GM23338 (cell line): ENCODE data around the gene CANX. TPM values are rescaled to one million over a fixed set of nuclear protein-coding genes. Genes with fewer than 3 reads are reported as not detected.

Experiments
- ATAC-seq: fragments of 200-7000 bp; cut with Tn5 transposase; 3 replicates; pipeline ENCODE4 v1.9.1; 2020
- DNase-seq: peaks from one replicate; pipeline ENCODE4 v3.0.0-alpha.2; 2015; ENCODE audit warnings: low spot score
- H2AFZ ChIP-seq: fragments of 200-600 bp; sonication (generic); 2 replicates; pipeline ENCODE4 v1.8.0; 2016; ENCODE audit warnings: antibody characterized with exemption, mild to moderate bottlenecking, moderate library complexity
- H3F3A ChIP-seq: fragments of 200-600 bp; sonication (generic); replicated peaks from 2 replicates; pipeline ENCODE4 v1.8.0; 2017; ENCODE audit warnings: antibody characterized with exemption, mixed run types, low read depth
- H3K27ac ChIP-seq: fragments of 200-600 bp; sonication (generic); 2 replicates; pipeline ENCODE4 v1.6.1; 2016; ENCODE audit warnings: low read depth
- H3K27me3 ChIP-seq: fragments of 200-600 bp; sonication (generic); 2 replicates; pipeline ENCODE4 v1.8.0; 2016; ENCODE audit warnings: mild to moderate bottlenecking, mixed run types, moderate library complexity; ENCODE audit not compliant: insufficient read depth
- H3K36me3 ChIP-seq: fragments of 200-600 bp; sonication (generic); 2 replicates; pipeline ENCODE4 v1.8.0; 2016; ENCODE audit warnings: mild to moderate bottlenecking; ENCODE audit not compliant: insufficient read depth
- H3K4me1 ChIP-seq: fragments of 200-600 bp; sonication (generic); 2 replicates; pipeline ENCODE4 v1.8.0; 2016; ENCODE audit warnings: mild to moderate bottlenecking, moderate library complexity; ENCODE audit not compliant: insufficient read depth
- H3K4me2 ChIP-seq: fragments of 200-600 bp; sonication (generic); 2 replicates; pipeline ENCODE4 v1.7.1; 2017; ENCODE audit warnings: mixed run types
- H3K4me3 ChIP-seq: fragments of 200-600 bp; sonication (generic); 2 replicates; pipeline ENCODE4 v1.6.1; 2016; ENCODE audit warnings: mixed run types
- H3K79me2 ChIP-seq: fragments of 200-600 bp; sonication (generic); replicated peaks from 2 replicates; pipeline ENCODE4 v1.8.0; 2017; ENCODE audit warnings: mild to moderate bottlenecking; ENCODE audit not compliant: insufficient read depth
- H3K9me2 ChIP-seq: fragments of 200-600 bp; sonication (generic); 2 replicates; pipeline ENCODE4 v1.8.0; 2017; ENCODE audit not compliant: insufficient read depth
- H4K20me1 ChIP-seq: fragments of 200-600 bp; sonication (generic); replicated peaks from 2 replicates; pipeline ENCODE4 v1.8.0; 2017; ENCODE audit warnings: mild to moderate bottlenecking; ENCODE audit not compliant: insufficient read depth
- H3K27ac Mint-ChIP-seq: 2 replicates; pipeline ENCODE4 v1.8.0; 2020; ENCODE audit warnings: inconsistent platforms, mild to moderate bottlenecking, moderate library complexity, mixed read lengths
- H3K27me3 Mint-ChIP-seq: 3 replicates; pipeline ENCODE4 v1.8.0; 2022; ENCODE audit warnings: low read depth, mild to moderate bottlenecking, moderate library complexity, mixed read lengths, inconsistent platforms; ENCODE audit not compliant: insufficient read depth, poor library complexity
- H3K36me3 Mint-ChIP-seq: 3 replicates; pipeline ENCODE4 v1.8.0; 2021; ENCODE audit warnings: low read depth, mild to moderate bottlenecking, inconsistent platforms, moderate library complexity, mixed read lengths
- H3K4me1 Mint-ChIP-seq: 3 replicates; pipeline ENCODE4 v1.8.0; 2020; ENCODE audit warnings: mild to moderate bottlenecking, inconsistent platforms, mixed read lengths
- H3K4me3 Mint-ChIP-seq: 3 replicates; pipeline ENCODE4 v1.8.0; 2021; ENCODE audit warnings: moderate library complexity, mild to moderate bottlenecking, inconsistent platforms, mixed read lengths
- H3K9me3 Mint-ChIP-seq: 3 replicates; pipeline ENCODE4 v1.8.0; 2020; ENCODE audit warnings: moderate library complexity, mild to moderate bottlenecking, inconsistent platforms, mixed read lengths
- ZNF462 ChIP-seq: fragments of 250-450 bp; sonication (Bioruptor Pico); IDR thresholded peaks from 2 replicates; pipeline ENCODE4 v1.5.0; 2020; ENCODE audit warnings: mild to moderate bottlenecking, moderate library complexity
- polyA plus RNA-seq: library from polyadenylated mRNA; unstranded; fragments of >200 nt; fragmentation: Nextera tagmentation; extraction: Ambion mirVana; gene quantifications from 2 replicates; pipeline ENCODE4 v1.2.1, GENCODE V29; 2016
- total RNA-seq: library from RNA; depleted of rRNA; stranded (reverse); fragments of >200 nt; shearing (Covaris generic); gene quantifications from 2 replicates; pipeline ENCODE4 v1.2.3, GENCODE V29; 2014
- TF ChIP-seq, protein P1 (sequence below), 2 experiments: fragments of 200-600 bp in 1 of 2; sonication (generic) in 1 of 2; conservative IDR thresholded peaks; 2 replicates each; pipeline versions ENCODE4 v1.5.1 to v1.6.1; 2016 to 2017; ENCODE audit warnings: antibody characterized with exemption in 2 of 2, low read depth in 2 of 2, mild to moderate bottlenecking in 2 of 2, moderate library complexity in 1 of 2
- TF ChIP-seq, protein P2 (sequence below): IDR thresholded peaks from 2 replicates; pipeline ENCODE4 v1.6.1; 2016; ENCODE audit warnings: antibody characterized with exemption

CANX gene
- total and polyA plus RNA-seq, 2 experiments from 2014 or later, result 177 to 530 TPM

DNA sequence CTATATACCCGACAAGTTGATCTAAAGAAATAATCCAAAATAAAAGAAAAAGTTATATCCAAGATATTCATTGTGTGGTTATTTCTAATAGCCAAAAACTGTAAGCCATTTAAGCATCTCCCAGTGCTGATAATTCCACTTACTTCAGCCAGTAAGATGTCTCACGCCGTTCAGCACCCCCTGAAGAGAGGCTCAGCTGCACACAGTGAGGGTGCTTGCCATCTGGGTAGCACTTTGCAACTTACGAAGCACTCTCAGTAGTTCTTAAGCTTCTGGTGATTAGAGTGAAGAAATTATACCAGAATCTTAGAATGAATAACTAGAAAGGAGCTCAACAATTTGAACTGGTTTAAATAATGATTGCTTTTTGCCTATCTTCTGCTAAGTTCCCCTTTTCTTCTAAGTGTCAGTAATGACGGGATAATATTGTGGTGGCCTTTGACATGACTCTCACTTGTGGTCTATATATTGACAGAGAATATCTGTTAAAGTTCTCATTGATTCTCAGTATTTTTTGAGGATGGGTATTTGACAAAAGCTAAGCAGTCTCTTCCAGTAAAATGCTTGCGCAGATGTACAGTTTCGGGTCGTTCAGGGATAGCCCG lies 68.8 kb downstream of the CANX start:
- peaks cover 21% of the 10 kb centered on the region for H3K4me1 Mint-ChIP-seq
- no peak overlapping the region for H3K4me3 Mint-ChIP-seq
- peaks cover 5% of the 10 kb centered on the region for H3K27me3 Mint-ChIP-seq
- H3K27ac ChIP-seq, result 0 out of 2 replicates have a peak overlapping the region, but pooled peaks have one; percentile 66
- ATAC-seq (no peak), DNase-seq (no peak)
- H3K4me1 ChIP-seq, result peaks cover 5% of the 10 kb centered on the region; the same call in 1 of the 2 replicates
- no peaks in the 10 kb centered on the region for H3K9me2 ChIP-seq
- H3K36me3 Mint-ChIP-seq, result peaks cover 69% of the 10 kb centered on the region
- H3K36me3 ChIP-seq, result peaks cover 49% of the 10 kb centered on the region
- H3K79me2 ChIP-seq, result peaks cover 44% of the 10 kb centered on the region
- H3K4me3 ChIP-seq, result no peak overlapping the region
- peaks cover 23% of the 10 kb centered on the region for H4K20me1 ChIP-seq
- TF ChIP-seq ZNF462, result no peak
- no peak overlapping the region for H3K4me2 ChIP-seq
- peaks cover 32% of the 10 kb centered on the region; the same call in 1 of the 2 replicates for H3F3A ChIP-seq
- no peak overlapping the region for H3K27ac Mint-ChIP-seq
- no peak overlapping the region for H2AFZ ChIP-seq
- no peaks in the 10 kb centered on the region for H3K9me3 Mint-ChIP-seq
- no peaks in the 10 kb centered on the region for H3K27me3 ChIP-seq

GRCh38 chr5:179768326-179769085 lies 69.7 kb downstream of the CANX start:
- Histone ChIP-seq H3K27me3 (no peaks in the 10 kb centered on the region), H3F3A (peaks cover 29% of the 10 kb centered on the region; the same call in 1 of the 2 replicates), H3K36me3 (peaks cover 50% of the 10 kb centered on the region), H3K4me3 (no peak overlapping the region), H2AFZ (no peak overlapping the region), H3K4me2 (no peak overlapping the region), H3K27ac (peak overlapping the region; percentile 50; the same call in 1 of the 2 replicates), H4K20me1 (peaks cover 23% of the 10 kb centered on the region), H3K9me2 (no peaks in the 10 kb centered on the region), H3K79me2 (peaks cover 41% of the 10 kb centered on the region), H3K4me1 (peaks cover 3% of the 10 kb centered on the region; the same call in 1 of the 2 replicates)
- peaks cover 78% of the 10 kb centered on the region for H3K36me3 Mint-ChIP-seq
- peaks cover 9% of the 10 kb centered on the region for H3K27me3 Mint-ChIP-seq
- TF ChIP-seq, protein P1, sequence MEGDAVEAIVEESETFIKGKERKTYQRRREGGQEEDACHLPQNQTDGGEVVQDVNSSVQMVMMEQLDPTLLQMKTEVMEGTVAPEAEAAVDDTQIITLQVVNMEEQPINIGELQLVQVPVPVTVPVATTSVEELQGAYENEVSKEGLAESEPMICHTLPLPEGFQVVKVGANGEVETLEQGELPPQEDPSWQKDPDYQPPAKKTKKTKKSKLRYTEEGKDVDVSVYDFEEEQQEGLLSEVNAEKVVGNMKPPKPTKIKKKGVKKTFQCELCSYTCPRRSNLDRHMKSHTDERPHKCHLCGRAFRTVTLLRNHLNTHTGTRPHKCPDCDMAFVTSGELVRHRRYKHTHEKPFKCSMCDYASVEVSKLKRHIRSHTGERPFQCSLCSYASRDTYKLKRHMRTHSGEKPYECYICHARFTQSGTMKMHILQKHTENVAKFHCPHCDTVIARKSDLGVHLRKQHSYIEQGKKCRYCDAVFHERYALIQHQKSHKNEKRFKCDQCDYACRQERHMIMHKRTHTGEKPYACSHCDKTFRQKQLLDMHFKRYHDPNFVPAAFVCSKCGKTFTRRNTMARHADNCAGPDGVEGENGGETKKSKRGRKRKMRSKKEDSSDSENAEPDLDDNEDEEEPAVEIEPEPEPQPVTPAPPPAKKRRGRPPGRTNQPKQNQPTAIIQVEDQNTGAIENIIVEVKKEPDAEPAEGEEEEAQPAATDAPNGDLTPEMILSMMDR (conservative IDR thresholded peaks at IDR 0.05; ENCODE audit: low read depth in 2 of 2), result peak; percentile 55 to 66
- TF ChIP-seq, protein P2, sequence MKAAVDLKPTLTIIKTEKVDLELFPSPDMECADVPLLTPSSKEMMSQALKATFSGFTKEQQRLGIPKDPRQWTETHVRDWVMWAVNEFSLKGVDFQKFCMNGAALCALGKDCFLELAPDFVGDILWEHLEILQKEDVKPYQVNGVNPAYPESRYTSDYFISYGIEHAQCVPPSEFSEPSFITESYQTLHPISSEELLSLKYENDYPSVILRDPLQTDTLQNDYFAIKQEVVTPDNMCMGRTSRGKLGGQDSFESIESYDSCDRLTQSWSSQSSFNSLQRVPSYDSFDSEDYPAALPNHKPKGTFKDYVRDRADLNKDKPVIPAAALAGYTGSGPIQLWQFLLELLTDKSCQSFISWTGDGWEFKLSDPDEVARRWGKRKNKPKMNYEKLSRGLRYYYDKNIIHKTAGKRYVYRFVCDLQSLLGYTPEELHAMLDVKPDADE, result no peak
- DNase-seq (peak; percentile 69), ATAC-seq (peak; percentile 91)
- no peak overlapping the region for H3K4me3 Mint-ChIP-seq
- H3K27ac Mint-ChIP-seq, result no peak overlapping the region
- H3K4me1 Mint-ChIP-seq, result peaks cover 13% of the 10 kb centered on the region
- H3K9me3 Mint-ChIP-seq, result no peaks in the 10 kb centered on the region
